HCT116 (cell line): ENCODE results near the gene IDH3G. TPM values are rescaled to one million over a fixed set of nuclear protein-coding genes. Genes with fewer than 3 reads are reported as not detected.

ENCODE experiments used
- ATAC-seq: fragments of 200-7000 bp; cut with Tn5 transposase; 2 replicates; pipeline ENCODE4 v1.9.1; 2020; ENCODE audit warnings: mild to moderate bottlenecking, moderate library complexity
- BruUV-seq: library from RNA; stranded (reverse); fragments of 400-500 nt; replicated peaks from 2 replicates; lab custom pipeline; 2021; lab: Mats Ljungman, UMichigan
- CTCF ChIA-PET: fragments of 300-600 bp; sonication (Branson Sonifier 250); formaldehyde crosslinking; loops from one replicate; lab custom pipeline; 2021; ENCODE audit warnings: antibody characterized with exemption; lab: Charles Lee
- POLR2A ChIA-PET: fragments of 300-600, 350-600 bp; sonication (Branson Sonifier 250); formaldehyde crosslinking; loops from one replicate; lab custom pipeline; 2021; ENCODE audit warnings: antibody characterized with exemption; lab: Charles Lee
- RAD21 ChIA-PET, 2 experiments: fragments of 300-600 bp; sonication (Branson Sonifier 250); formaldehyde crosslinking; loops; one replicate each; lab custom pipeline; 2023; ENCODE audit warnings: low total read pairs in 2 of 2; ENCODE audit not compliant: uncharacterized antibody in 2 of 2, unreplicated experiment in 2 of 2, low non-redundant PET in 1 of 2; lab: Charles Lee
- DNase-seq: peaks from one replicate; pipeline ENCODE4 v3.0.0-alpha.2; 2010; ENCODE audit warnings: low read depth, low spot score
- H2AFZ ChIP-seq: fragments of 200-600 bp; shearing (Covaris generic), sonication (generic); 2 replicates; pipeline ENCODE4 v1.6.1; 2017; ENCODE audit warnings: low read depth, mixed run types, mixed read lengths, antibody characterized with exemption, low read length; ENCODE audit not compliant: poor library complexity, severe bottlenecking
- H3K27ac ChIP-seq: 2 replicates; pipeline ENCODE4 v1.5.1; 2012; ENCODE audit warnings: low read depth, low read length
- H3K27me3 ChIP-seq: fragments of 200-600 bp; sonication (generic); 2 replicates; pipeline ENCODE4 v1.6.1; 2016; ENCODE audit warnings: mixed run types, low read length, mixed read lengths; ENCODE audit not compliant: insufficient read depth
- H3K36me3 ChIP-seq, 2 experiments: fragments of 200-500 bp in 1 of 2; fragments of 200-600 bp in 1 of 2; sonication (Bioruptor generic) in 1 of 2; sonication (generic) in 1 of 2; 2 replicates each; pipeline versions ENCODE4 v1.5.1 to v1.6.1; 2014 to 2016; ENCODE audit warnings: low read length in 2 of 2, inconsistent platforms in 1 of 2, mixed read lengths in 1 of 2, mixed run types in 1 of 2; ENCODE audit not compliant: insufficient read depth in 2 of 2, control insufficient read depth in 1 of 2
- H3K4me1 ChIP-seq, 2 experiments: fragments of 200-600 bp in 1 of 2; sonication (generic) in 1 of 2; 2 replicates each; pipeline versions ENCODE4 v1.5.1 to v1.6.1; 2012 to 2017; ENCODE audit warnings: low read length in 2 of 2, inconsistent platforms in 1 of 2, mild to moderate bottlenecking in 1 of 2, mixed read lengths in 1 of 2, mixed run types in 1 of 2, moderate library complexity in 1 of 2; ENCODE audit not compliant: insufficient read depth in 2 of 2, control insufficient read depth in 1 of 2
- H3K4me2 ChIP-seq: fragments of 200-600 bp; sonication (generic); 2 replicates; pipeline ENCODE4 v1.6.1; 2017; ENCODE audit warnings: mixed run types, low read length, mixed read lengths
- H3K4me3 ChIP-seq, 2 experiments: fragments of 200-600 bp in 1 of 2; sonication (generic) in 1 of 2; replicated peaks in 1 of 2; 2 replicates each; pipeline ENCODE4 v1.5.1; 2011 to 2016; ENCODE audit warnings: low read length in 2 of 2, control low read depth in 1 of 2, low read depth in 1 of 2, mild to moderate bottlenecking in 1 of 2, mixed read lengths in 1 of 2, mixed run types in 1 of 2
- H3K79me2 ChIP-seq: fragments of 200-600 bp; sonication (generic); 2 replicates; pipeline ENCODE4 v1.6.1; 2017; ENCODE audit warnings: mild to moderate bottlenecking, mixed run types, low read length, moderate library complexity, mixed read lengths; ENCODE audit not compliant: insufficient read depth
- H3K9ac ChIP-seq: fragments of 200-600 bp; sonication (generic); 2 replicates; pipeline ENCODE4 v1.6.1; 2016; ENCODE audit warnings: low read length, mixed read lengths
- H3K9me2 ChIP-seq: fragments of 200-600 bp; sonication (generic), shearing (Covaris generic); 2 replicates; pipeline ENCODE4 v1.6.1; 2017; ENCODE audit warnings: mixed run types, mild to moderate bottlenecking, moderate library complexity; ENCODE audit not compliant: insufficient read depth
- H3K9me3 ChIP-seq, 2 experiments: fragments of 200-500 bp in 1 of 2; fragments of 200-600 bp in 1 of 2; sonication (Bioruptor generic) in 1 of 2; sonication (generic) in 1 of 2; 2 replicates each; pipeline ENCODE4 v1.6.1; 2014 to 2017; ENCODE audit warnings: low read length in 2 of 2, mixed read lengths in 2 of 2, inconsistent platforms in 1 of 2, low read depth in 1 of 2, mild to moderate bottlenecking in 1 of 2, mixed run types in 1 of 2, moderate library complexity in 1 of 2; ENCODE audit not compliant: control insufficient read depth in 1 of 2, insufficient read depth in 1 of 2
- H4K20me1 ChIP-seq: fragments of 200-600 bp; sonication (generic), shearing (Covaris generic); 2 replicates; pipeline ENCODE4 v1.6.1; 2017; ENCODE audit warnings: mixed run types, mild to moderate bottlenecking, moderate library complexity; ENCODE audit not compliant: insufficient read depth
- ATF3 ChIP-seq: IDR thresholded peaks from 2 replicates; pipeline ENCODE4 v1.6.1; 2012
- CBX3 ChIP-seq: IDR thresholded peaks from 2 replicates; pipeline ENCODE4 v1.6.1; 2012; ENCODE audit warnings: low read depth
- CEBPB ChIP-seq: IDR thresholded peaks from 2 replicates; pipeline ENCODE4 v1.6.1; 2012; ENCODE audit warnings: low read depth
- ELF1 ChIP-seq: IDR thresholded peaks from 2 replicates; pipeline ENCODE4 v1.6.1; 2012; ENCODE audit warnings: low read depth, borderline replicate concordance
- EZH2 ChIP-seq: fragments of 200-600 bp; sonication (generic); IDR thresholded peaks from 2 replicates; pipeline ENCODE4 v1.6.1; 2017; ENCODE audit warnings: antibody characterized with exemption, mixed run types
- FOSL1 ChIP-seq: IDR thresholded peaks from 2 replicates; pipeline ENCODE4 v1.6.1; 2012; ENCODE audit warnings: low read depth
- MAX ChIP-seq: IDR thresholded peaks from 2 replicates; pipeline ENCODE4 v1.6.1; 2012
- POLR2A ChIP-seq: IDR thresholded peaks from 2 replicates; pipeline ENCODE4 v1.7.0; 2011; ENCODE audit warnings: borderline replicate concordance; ENCODE audit not compliant: insufficient read depth, insufficient read length; ENCODE audit errors: extremely low read depth
- POLR2AphosphoS5 ChIP-seq: IDR thresholded peaks from 2 replicates; pipeline ENCODE4 v1.6.1; 2011; ENCODE audit warnings: mild to moderate bottlenecking, low read depth, low read length, moderate library complexity
- REST ChIP-seq: IDR thresholded peaks from 2 replicates; pipeline ENCODE4 v1.6.1; 2012; ENCODE audit warnings: low read depth
- SIN3A ChIP-seq: IDR thresholded peaks from 2 replicates; pipeline ENCODE4 v1.6.1; 2012; ENCODE audit warnings: low read depth
- SP1 ChIP-seq: IDR thresholded peaks from 2 replicates; pipeline ENCODE4 v1.6.1; 2012; ENCODE audit warnings: low read depth
- YY1 ChIP-seq: IDR thresholded peaks from 2 replicates; pipeline ENCODE4 v1.6.1; 2011; ENCODE audit warnings: low read length, low read depth, moderate library complexity, mild to moderate bottlenecking; ENCODE audit not compliant: insufficient replicate concordance; ENCODE audit errors: extremely low read depth
- ZFX ChIP-seq: fragments of 450-650 bp; IDR thresholded peaks from 2 replicates; pipeline ENCODE4 v1.6.1; 2017
- ZNF274 ChIP-seq: fragments of 200-500 bp; sonication (Bioruptor generic); IDR thresholded peaks from 2 replicates; pipeline ENCODE4 v1.6.1; 2014; ENCODE audit warnings: mild to moderate bottlenecking, low read depth, low read length, inconsistent platforms
- intact Hi-C: fragments of 100-400 bp; cut with micrococcal nuclease; formaldehyde crosslinking; loops from 2 replicates; pipeline ENCODE4 v1.10.0; 2022
- total RNA-seq: library from RNA; stranded (reverse); gene quantifications from one replicate; pipeline ENCODE4 v1.2.1, GENCODE V29; 2021; ENCODE audit not compliant: unreplicated experiment

The IDH3G gene
- total RNA-seq, 1 experiment from 2014 or later, result 49.7 TPM

GRCh38 chrX:153792368-153792767 lies 1.8 kb downstream of the IDH3G start:
- peaks cover 0 to 17% of the 10 kb centered on the region in 2 experiments; a peak in 2 of 4 replicates for H3K4me1 ChIP-seq
- TF ChIP-seq SIN3A, result no peak
- no peak for TF ChIP-seq ZNF274
- BruUV-seq, result no TSS peak
- H3K4me2 ChIP-seq, result peak overlapping the region; percentile 85
- H3K9me3 ChIP-seq, result no peaks in the 10 kb centered on the region
- no peak overlapping the region for H3K4me3 ChIP-seq
- H3K27me3 ChIP-seq, result no peaks in the 10 kb centered on the region
- POLR2A ChIA-PET, result no interaction called here
- H3K9me2 ChIP-seq, result no peaks in the 10 kb centered on the region
- intact Hi-C loops, result no loop called here
- CTCF ChIA-PET, result no interaction called here
- H4K20me1 ChIP-seq, result no peaks in the 10 kb centered on the region
- no peak overlapping the region for H2AFZ ChIP-seq
- H3K79me2 ChIP-seq, result peaks cover 46% of the 10 kb centered on the region
- DNase-seq (no peak), ATAC-seq (no peak)
- no peak overlapping the region for H3K27ac ChIP-seq
- RAD21 ChIA-PET, result no interaction called here
- H3K36me3 ChIP-seq, result no peaks in the 10 kb centered on the region
- no peak overlapping the region for H3K9ac ChIP-seq

GRCh38 chrX:153791104-153791852 lies 2.9 kb downstream of the IDH3G start:
- Histone ChIP-seq H3K4me2 (no peak overlapping the region), H3K27me3 (no peaks in the 10 kb centered on the region), H3K27ac (no peak overlapping the region), H3K9me2 (no peaks in the 10 kb centered on the region), H3K9me3 (no peaks in the 10 kb centered on the region), H3K4me3 (no peak overlapping the region), H3K4me1 (peaks cover 0 to 17% of the 10 kb centered on the region in 2 experiments; a peak in 2 of 4 replicates), H3K79me2 (peaks cover 42% of the 10 kb centered on the region), H3K36me3 (no peaks in the 10 kb centered on the region; a peak in 1 of 4 replicates), H4K20me1 (no peaks in the 10 kb centered on the region), H3K9ac (no peak overlapping the region), H2AFZ (no peak overlapping the region)
- intact Hi-C loops, result no loop called here
- ChIA-PET POLR2A (no interaction called here), CTCF (no interaction called here), RAD21 (no interaction called here)
- ATAC-seq (no peak), DNase-seq (no peak)
- BruUV-seq, result no TSS peak
- TF ChIP-seq ELF1 (no peak), ATF3 (no peak), MAX (no peak), REST (no peak), YY1 (no peak), ZFX (no peak), POLR2A (no peak), EZH2 (no peak), SP1 (no peak), ZNF274 (no peak), FOSL1 (no peak), CBX3 (no peak), CEBPB (no peak), POLR2AphosphoS5 (no peak)
